Type B pancreatic cell (in vitro differentiated cells): Measurements from ENCODE around the gene NR1H4. TPM values are rescaled to one million over a fixed set of nuclear protein-coding genes. Genes with fewer than 3 reads are reported as not detected.

Experiments
- DNase-seq: peaks from one replicate; pipeline ENCODE4 v3.0.0; 2021; ENCODE audit warnings: mixed read lengths; ENCODE audit not compliant: unreplicated experiment; ENCODE audit errors: extremely low spot score
- H3K27ac Mint-ChIP-seq: 2 replicates; pipeline ENCODE4 v1.8.0; 2021; ENCODE audit warnings: mild to moderate bottlenecking, mixed read lengths
- H3K27me3 Mint-ChIP-seq: 2 replicates; pipeline ENCODE4 v1.8.0; 2021; ENCODE audit warnings: mixed read lengths
- H3K36me3 Mint-ChIP-seq: 2 replicates; pipeline ENCODE4 v1.8.0; 2021; ENCODE audit warnings: mixed read lengths
- H3K4me1 Mint-ChIP-seq: one replicate; pipeline ENCODE4 v1.8.0; 2021; ENCODE audit warnings: mixed read lengths; ENCODE audit not compliant: unreplicated experiment
- H3K4me3 Mint-ChIP-seq: 2 replicates; pipeline ENCODE4 v1.8.0; 2021; ENCODE audit warnings: mild to moderate bottlenecking, mixed read lengths
- H3K9me3 Mint-ChIP-seq: 2 replicates; pipeline ENCODE4 v1.8.0; 2021; ENCODE audit warnings: mixed read lengths
- total RNA-seq: library from RNA; stranded (reverse); gene quantifications from 2 replicates; pipeline ENCODE4 v1.2.1, GENCODE V29; 2021; ENCODE audit warnings: low replicate concordance
- TF ChIP-seq, protein P1 (sequence below): fragments of 200-600 bp; sonication (generic); conservative IDR thresholded peaks from 2 replicates; pipeline ENCODE4 v1.5.0; 2021; ENCODE audit warnings: antibody characterized with exemption, mild to moderate bottlenecking

NR1H4 gene
- total RNA-seq, 1 donor from 2014 or later = 2.1 TPM

DNA sequence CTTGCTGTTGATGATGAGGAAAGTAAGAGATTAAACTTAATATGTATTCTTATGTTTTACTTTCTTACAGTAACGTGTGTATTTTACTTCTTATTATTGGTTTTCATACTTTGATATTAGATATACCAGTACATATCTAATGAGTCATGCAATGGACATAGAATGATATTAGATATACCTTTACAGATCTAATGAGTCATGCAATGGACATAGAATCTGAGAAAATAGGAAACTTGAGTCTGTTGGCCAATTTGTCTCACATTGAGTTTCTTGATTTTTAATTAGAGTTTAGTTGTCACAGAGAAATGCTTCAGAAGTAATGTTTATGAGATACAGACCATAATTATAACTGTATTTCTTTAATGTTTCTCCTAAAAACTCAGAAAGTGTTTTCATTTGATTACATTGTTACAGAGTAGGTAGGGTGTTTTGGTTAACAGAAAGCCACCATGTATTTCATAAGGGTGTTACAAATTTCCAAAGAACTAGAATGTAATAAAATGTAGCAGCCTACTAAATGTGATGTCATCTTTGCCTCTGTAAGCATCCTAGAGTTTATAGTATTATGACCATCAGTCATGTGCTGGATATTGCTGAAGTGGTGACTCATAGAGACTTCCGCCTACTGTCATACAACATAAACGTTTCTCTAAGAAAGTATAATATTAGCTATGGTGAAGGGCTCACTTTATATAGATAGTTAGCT, 102.8 kb downstream of the NR1H4 start:
- H3K4me3 Mint-ChIP-seq = no peak overlapping the region
- H3K4me1 Mint-ChIP-seq = peaks cover 4% of the 10 kb centered on the region
- no peak overlapping the region for H3K27ac Mint-ChIP-seq
- no peaks in the 10 kb centered on the region for H3K9me3 Mint-ChIP-seq
- TF ChIP-seq, protein P1, sequence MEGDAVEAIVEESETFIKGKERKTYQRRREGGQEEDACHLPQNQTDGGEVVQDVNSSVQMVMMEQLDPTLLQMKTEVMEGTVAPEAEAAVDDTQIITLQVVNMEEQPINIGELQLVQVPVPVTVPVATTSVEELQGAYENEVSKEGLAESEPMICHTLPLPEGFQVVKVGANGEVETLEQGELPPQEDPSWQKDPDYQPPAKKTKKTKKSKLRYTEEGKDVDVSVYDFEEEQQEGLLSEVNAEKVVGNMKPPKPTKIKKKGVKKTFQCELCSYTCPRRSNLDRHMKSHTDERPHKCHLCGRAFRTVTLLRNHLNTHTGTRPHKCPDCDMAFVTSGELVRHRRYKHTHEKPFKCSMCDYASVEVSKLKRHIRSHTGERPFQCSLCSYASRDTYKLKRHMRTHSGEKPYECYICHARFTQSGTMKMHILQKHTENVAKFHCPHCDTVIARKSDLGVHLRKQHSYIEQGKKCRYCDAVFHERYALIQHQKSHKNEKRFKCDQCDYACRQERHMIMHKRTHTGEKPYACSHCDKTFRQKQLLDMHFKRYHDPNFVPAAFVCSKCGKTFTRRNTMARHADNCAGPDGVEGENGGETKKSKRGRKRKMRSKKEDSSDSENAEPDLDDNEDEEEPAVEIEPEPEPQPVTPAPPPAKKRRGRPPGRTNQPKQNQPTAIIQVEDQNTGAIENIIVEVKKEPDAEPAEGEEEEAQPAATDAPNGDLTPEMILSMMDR = no peak
- peaks cover 17% of the 10 kb centered on the region for H3K27me3 Mint-ChIP-seq
- DNase-seq = no peak
- H3K36me3 Mint-ChIP-seq = no peaks in the 10 kb centered on the region

DNA sequence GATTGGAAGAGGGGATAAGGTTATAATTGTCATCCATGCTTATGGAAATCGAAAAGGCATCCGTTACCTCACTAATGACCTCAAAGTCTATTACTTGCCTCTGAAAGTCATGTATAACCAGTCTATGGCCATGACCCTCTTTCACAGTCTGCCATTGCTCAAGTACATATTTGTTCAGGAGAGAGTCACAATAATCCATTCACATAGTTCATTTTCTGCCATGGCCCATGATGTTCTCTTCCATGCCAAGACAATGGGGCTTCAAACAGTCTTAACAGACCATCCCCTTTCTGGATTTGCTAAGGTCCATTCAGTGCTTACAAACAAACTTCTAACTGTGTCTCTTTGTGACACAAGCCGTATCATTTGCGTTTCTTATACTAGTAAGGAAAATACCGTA, 105.3 kb downstream of the NR1H4 start:
- no peak for DNase-seq
- H3K4me3 Mint-ChIP-seq = no peak overlapping the region
- peaks cover 8% of the 10 kb centered on the region for H3K27me3 Mint-ChIP-seq
- peaks cover 4% of the 10 kb centered on the region for H3K9me3 Mint-ChIP-seq
- TF ChIP-seq, protein P1 = no peak
- H3K27ac Mint-ChIP-seq = no peak overlapping the region
- peaks cover 4% of the 10 kb centered on the region for H3K4me1 Mint-ChIP-seq
- H3K36me3 Mint-ChIP-seq = no peaks in the 10 kb centered on the region

DNA sequence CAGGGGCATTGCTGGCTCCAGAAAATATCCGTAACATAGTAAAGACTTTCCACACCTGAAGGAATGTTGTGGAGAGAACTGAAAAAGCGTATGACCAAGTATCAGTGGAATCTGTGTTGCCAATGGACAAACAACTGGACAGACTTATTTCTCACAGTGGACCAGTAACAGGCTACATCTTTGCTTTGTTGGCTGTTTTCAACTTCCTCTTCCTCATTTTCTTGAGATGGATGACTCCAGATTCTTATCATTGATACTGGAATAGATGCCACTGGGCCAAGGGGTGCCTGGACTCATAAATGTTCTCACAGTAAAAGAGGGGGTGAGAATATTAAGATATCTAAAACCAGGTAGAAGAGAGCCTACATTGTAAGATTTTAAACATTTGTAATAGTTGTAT, 106.2 kb downstream of the NR1H4 start:
- Mint-ChIP-seq H3K27me3 (peaks cover under 1% of the 10 kb centered on the region), H3K9me3 (peaks cover 4% of the 10 kb centered on the region), H3K36me3 (no peaks in the 10 kb centered on the region), H3K4me1 (no peaks in the 10 kb centered on the region), H3K4me3 (no peak overlapping the region), H3K27ac (no peak overlapping the region)
- TF ChIP-seq, protein P1 = no peak
- no peak for DNase-seq

DNA sequence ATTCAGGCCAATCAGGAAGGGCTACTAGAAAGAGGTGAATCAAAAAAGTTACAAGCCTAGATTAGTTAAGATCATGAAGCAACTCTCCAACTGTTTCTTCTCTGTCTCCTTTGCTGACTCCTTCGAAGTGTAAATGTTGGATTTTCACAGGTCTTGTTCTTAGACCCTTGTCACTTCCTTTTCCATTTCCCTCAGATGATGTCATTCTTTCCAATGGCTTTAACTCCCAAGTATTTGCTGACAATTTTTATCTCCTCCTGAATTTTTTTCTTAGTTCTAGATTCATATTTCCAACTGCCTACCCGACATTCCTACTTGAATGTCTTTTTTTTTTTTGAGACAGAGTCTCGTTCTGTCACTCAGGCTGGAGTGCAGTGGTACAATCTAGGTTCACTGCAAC, 110.6 kb downstream of the NR1H4 start:
- TF ChIP-seq, protein P1 = no peak
- Mint-ChIP-seq H3K4me1 (no peaks in the 10 kb centered on the region), H3K9me3 (peaks cover 14% of the 10 kb centered on the region), H3K36me3 (peaks cover 6% of the 10 kb centered on the region), H3K27me3 (no peaks in the 10 kb centered on the region), H3K4me3 (no peak overlapping the region), H3K27ac (no peak overlapping the region)
- no peak for DNase-seq

DNA sequence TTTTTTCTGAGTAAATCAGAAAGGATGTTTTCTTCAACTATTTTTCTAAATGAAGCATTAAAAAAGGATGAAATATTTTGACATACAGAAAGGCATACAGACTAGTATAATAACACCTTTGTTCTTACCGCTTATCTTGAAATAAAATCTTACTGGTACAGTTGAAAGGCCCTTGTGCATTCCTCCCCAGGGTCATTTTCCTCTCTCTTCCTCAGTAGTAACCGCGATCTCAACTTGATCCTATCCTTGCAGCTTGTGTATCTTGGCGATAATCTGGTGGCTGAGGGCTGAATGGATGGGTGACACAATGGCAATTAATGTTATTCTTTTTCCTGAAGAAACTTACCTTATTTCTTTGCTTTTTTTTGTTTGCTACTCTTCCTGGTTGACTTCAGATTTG, 118.3 kb downstream of the NR1H4 start:
- peaks cover 5% of the 10 kb centered on the region for H3K4me1 Mint-ChIP-seq
- no peak overlapping the region for H3K4me3 Mint-ChIP-seq
- TF ChIP-seq, protein P1 = no peak
- H3K27ac Mint-ChIP-seq = no peak overlapping the region
- no peaks in the 10 kb centered on the region for H3K27me3 Mint-ChIP-seq
- peaks cover 4% of the 10 kb centered on the region for H3K9me3 Mint-ChIP-seq
- no peaks in the 10 kb centered on the region for H3K36me3 Mint-ChIP-seq
- DNase-seq = no peak

DNA sequence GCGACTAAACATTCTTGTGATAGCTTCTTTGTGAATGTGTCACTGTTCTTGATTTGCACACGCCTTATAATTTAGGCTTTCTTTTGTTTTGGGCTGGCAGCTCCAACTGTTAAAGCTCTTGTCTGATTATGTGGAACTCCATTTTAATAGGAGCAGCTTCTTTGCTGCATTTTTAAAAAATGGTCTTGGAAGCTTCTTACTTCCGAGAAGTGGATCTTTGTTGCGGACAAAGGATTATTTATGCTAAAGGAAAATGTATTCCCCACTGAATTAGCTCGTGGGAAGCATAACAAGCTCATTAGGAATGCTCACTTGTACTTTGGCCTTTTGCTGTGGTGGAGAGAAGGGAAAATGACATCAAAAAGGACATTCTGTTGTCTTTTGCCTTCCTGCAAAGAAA, 119.8 kb downstream of the NR1H4 start:
- no peak overlapping the region for H3K27ac Mint-ChIP-seq
- DNase-seq = no peak
- H3K36me3 Mint-ChIP-seq = no peaks in the 10 kb centered on the region
- peaks cover 5% of the 10 kb centered on the region for H3K4me1 Mint-ChIP-seq
- TF ChIP-seq, protein P1 = no peak
- peaks cover 4% of the 10 kb centered on the region for H3K9me3 Mint-ChIP-seq
- H3K4me3 Mint-ChIP-seq = peak overlapping the region; percentile 16
- H3K27me3 Mint-ChIP-seq = no peaks in the 10 kb centered on the region
